GM21737 (cell line): ENCODE data around the gene TMEM86A.

ENCODE experiments used
- ATAC-seq: cut with Tn5 transposase; IDR thresholded peaks from one replicate; pipeline ENCODE4 v1.9.1; 2021; ENCODE audit warnings: mild to moderate bottlenecking, moderate library complexity; ENCODE audit not compliant: unreplicated experiment

The TMEM86A gene

GRCh38 chr11:18699848-18700261 is 1.3 kb downstream of the TMEM86A start:
- no peak for ATAC-seq

GRCh38 chr11:18700375-18700774 is 1.8 kb downstream of the TMEM86A start:
- no peak for ATAC-seq

GRCh38 chr11:18700872-18701271 is 2.3 kb downstream of the TMEM86A start:
- ATAC-seq = no peak

- no peak for ATAC-seq
Measured at GRCh38 chr11:18701614-18702216, 3.1 kb downstream of the TMEM86A start.

GRCh38 chr11:18703001-18703763 is 4.6 kb downstream of the TMEM86A start:
- no peak for ATAC-seq

GRCh38 chr11:18704045-18704645 is 5.6 kb downstream of the TMEM86A start:
- ATAC-seq = no peak

- ATAC-seq = no peak
Measured at GRCh38 chr11:18704698-18705097, 6.1 kb downstream of the TMEM86A start.

GRCh38 chr11:18705651-18706281 is 7.2 kb downstream of the TMEM86A start:
- ATAC-seq = no peak

GRCh38 chr11:18706330-18707243 is 8.0 kb downstream of the TMEM86A start:
- ATAC-seq = peak; percentile 69

- ATAC-seq = no peak
Measured at GRCh38 chr11:18707811-18708340, 9.3 kb downstream of the TMEM86A start.

- ATAC-seq = no peak
Measured at GRCh38 chr11:18709414-18709813, 10.8 kb downstream of the TMEM86A start.

GRCh38 chr11:18710545-18710944 is 12.0 kb downstream of the TMEM86A start:
- ATAC-seq = no peak

- no peak for ATAC-seq
Measured at GRCh38 chr11:18713646-18714442, 15.3 kb downstream of the TMEM86A start.

GRCh38 chr11:18714443-18714780 is 15.8 kb downstream of the TMEM86A start:
- ATAC-seq = no peak

- ATAC-seq = no peak
Measured at GRCh38 chr11:18715476-18715875, 16.9 kb downstream of the TMEM86A start.

GRCh38 chr11:18720091-18720807 is 21.7 kb downstream of the TMEM86A start:
- ATAC-seq = no peak

- ATAC-seq = peak; percentile 55
Measured at GRCh38 chr11:18720808-18721560, 22.4 kb downstream of the TMEM86A start.

GRCh38 chr11:18721561-18722292 is 23.1 kb downstream of the TMEM86A start:
- ATAC-seq = peak; percentile 69
